Liver (tissue), 9 donors: ENCODE results near the gene SLX4. TPM values are rescaled to one million over a fixed set of nuclear protein-coding genes. Genes with fewer than 3 reads are reported as not detected.

ENCODE experiments used
- DNase-seq: peaks from one replicate; pipeline ENCODE4 v3.0.0-alpha.2; 2017; ENCODE audit warnings: low spot score
- H3K27ac ChIP-seq, 2 donors: one replicate each; pipeline ENCODE4 v1.7.0; 2013; ENCODE audit warnings: inconsistent platforms in 2 of 2, low read length in 2 of 2, control low read depth in 1 of 2, low read depth in 1 of 2, mild to moderate bottlenecking in 1 of 2
- H3K27me3 ChIP-seq, 4 donors: one replicate each; pipeline versions ENCODE4 v1.6.1 to v1.7.0; 2013; ENCODE audit warnings: low read length in 3 of 4, inconsistent platforms in 1 of 4, mild to moderate bottlenecking in 1 of 4, moderate library complexity in 1 of 4; ENCODE audit not compliant: control insufficient read depth in 4 of 4, insufficient read depth in 4 of 4
- H3K36me3 ChIP-seq, 4 donors: one replicate each; pipeline versions ENCODE4 v1.6.1 to v1.7.0; 2013; ENCODE audit warnings: low read length in 3 of 4, mild to moderate bottlenecking in 3 of 4, low read depth in 1 of 4, moderate library complexity in 1 of 4; ENCODE audit not compliant: control insufficient read depth in 4 of 4, insufficient read depth in 3 of 4
- H3K4me1 ChIP-seq, 4 donors: one replicate each; pipeline versions ENCODE4 v1.6.1 to v1.7.0; 2013; ENCODE audit warnings: low read length in 3 of 4, mild to moderate bottlenecking in 3 of 4, moderate library complexity in 1 of 4; ENCODE audit not compliant: control insufficient read depth in 4 of 4, insufficient read depth in 4 of 4
- H3K4me3 ChIP-seq, 3 donors: one replicate each; pipeline versions ENCODE4 v1.6.1 to v1.7.0; 2013; ENCODE audit warnings: low read length in 3 of 3, control low read depth in 1 of 3, low read depth in 1 of 3, mild to moderate bottlenecking in 1 of 3
- H3K9ac ChIP-seq, 2 donors: one replicate each; pipeline ENCODE4 v1.7.0; 2013; ENCODE audit warnings: low read length in 2 of 2, mild to moderate bottlenecking in 2 of 2, moderate library complexity in 2 of 2, control low read depth in 1 of 2, low read depth in 1 of 2
- H3K9me3 ChIP-seq, 4 donors: one replicate each; pipeline versions ENCODE4 v1.6.1 to v1.7.0; 2013; ENCODE audit warnings: low read length in 3 of 4; ENCODE audit not compliant: control insufficient read depth in 4 of 4
- EGR1 ChIP-seq, 2 donors: IDR thresholded peaks; 2 replicates each; pipeline ENCODE4 v1.6.1; 2016 to 2018; ENCODE audit warnings: antibody characterized with exemption in 2 of 2, low read depth in 2 of 2
- FOXA1 ChIP-seq: IDR thresholded peaks from 2 replicates; pipeline ENCODE4 v1.6.1; 2016; ENCODE audit warnings: antibody characterized with exemption
- HNF4A ChIP-seq, 2 donors: conservative IDR thresholded peaks; 2 replicates each; pipeline ENCODE4 v1.6.1; 2016; ENCODE audit warnings: antibody characterized with exemption in 2 of 2, mild to moderate bottlenecking in 2 of 2
- HNF4G ChIP-seq: IDR thresholded peaks from 2 replicates; pipeline ENCODE4 v1.6.1; 2016; ENCODE audit warnings: antibody characterized with exemption
- NR2F2 ChIP-seq: IDR thresholded peaks from 2 replicates; pipeline ENCODE4 v1.6.1; 2016; ENCODE audit warnings: antibody characterized with exemption
- RAD21 ChIP-seq, 2 donors: IDR thresholded peaks; 2 replicates each; pipeline ENCODE4 v1.6.1; 2016; ENCODE audit warnings: antibody characterized with exemption in 2 of 2, mild to moderate bottlenecking in 2 of 2
- RXRA ChIP-seq, 2 donors: IDR thresholded peaks; 2 replicates each; pipeline ENCODE4 v1.6.1; 2017 to 2018; ENCODE audit warnings: antibody characterized with exemption in 2 of 2, mild to moderate bottlenecking in 1 of 2
- SP1 ChIP-seq: IDR thresholded peaks from 2 replicates; pipeline ENCODE4 v1.6.1; 2018; ENCODE audit warnings: antibody characterized with exemption, mild to moderate bottlenecking
- TAF1 ChIP-seq: conservative IDR thresholded peaks from 2 replicates; pipeline ENCODE4 v1.6.1; 2016; ENCODE audit warnings: antibody characterized with exemption, mild to moderate bottlenecking
- WGBS: extraction: QIAGEN DNeasy Blood & Tissue Kit; methylation state at CpG from one replicate; pipeline ENCODE4 v1.1.7; 2013; 5-methylcytosine and 5-hydroxymethylcytosine counted together
- polyA plus RNA-seq, 2 donors: library from polyadenylated mRNA; stranded (reverse) in 1 of 2; unstranded in 1 of 2; fragments of 200-250 nt in 1 of 2; fragments of >200 nt in 1 of 2; fragmentation: Nextera tagmentation in 1 of 2; extraction: Ambion mirVana in 1 of 2; gene quantifications; one replicate each; pipeline versions ENCODE4 v1.2.1 to v1.2.3, GENCODE V29; 2013 to 2015
- total RNA-seq, 2 donors: library from RNA; depleted of rRNA; stranded (reverse); fragments of >200 nt; gene quantifications; one replicate each; pipeline ENCODE4 v1.2.3, GENCODE V29; 2014
- TF ChIP-seq, protein P1 (sequence below): IDR thresholded peaks from 2 replicates; pipeline ENCODE4 v1.6.1; 2016; ENCODE audit warnings: antibody characterized with exemption, mild to moderate bottlenecking
- TF ChIP-seq, protein P2 (sequence below): IDR thresholded peaks from 2 replicates; pipeline ENCODE4 v1.6.1; 2016; ENCODE audit warnings: antibody characterized with exemption
- TF ChIP-seq, protein P3 (sequence below): IDR thresholded peaks from 2 replicates; pipeline ENCODE4 v1.6.1; 2016; ENCODE audit warnings: antibody characterized with exemption
- TF ChIP-seq, protein P4 (sequence below): IDR thresholded peaks from 2 replicates; pipeline ENCODE4 v1.6.1; 2016; ENCODE audit warnings: antibody characterized with exemption
- TF ChIP-seq, protein P5 (sequence below): fragments of 150-350 bp; IDR thresholded peaks from 2 replicates; pipeline ENCODE4 v1.5.1; 2017; ENCODE audit warnings: improper control_type of control experiment, low read depth, low read length; ENCODE audit not compliant: missing input control
- donor health status: healthy.
- donor health status: healthy.
- donor health status: healthy.
- donor health status: healthy.
- donor health status: healthy.

Gene SLX4
- total and polyA plus RNA-seq, 4 donors, result 0.32 to 4.9 (median 1.3) TPM

DNA sequence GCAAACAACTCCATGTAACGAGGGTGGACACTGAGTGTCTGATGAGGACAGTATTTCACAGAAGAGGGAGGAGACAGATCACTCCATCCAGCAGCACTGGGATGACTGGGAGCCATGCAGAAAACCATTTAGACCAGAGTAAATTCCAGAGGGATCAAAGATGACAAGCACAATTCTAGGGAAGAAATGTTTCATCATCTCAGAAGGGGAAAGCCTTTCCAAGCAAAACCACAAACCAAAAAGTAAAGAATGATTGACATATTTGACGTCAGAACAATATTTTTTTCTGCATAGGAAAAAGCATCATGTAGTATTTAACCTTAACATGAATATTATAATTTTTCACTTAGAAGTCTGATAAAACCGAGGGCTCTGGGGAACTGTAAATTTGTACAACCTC is 47.8 kb upstream of the SLX4 start:
- TF ChIP-seq, protein P1, sequence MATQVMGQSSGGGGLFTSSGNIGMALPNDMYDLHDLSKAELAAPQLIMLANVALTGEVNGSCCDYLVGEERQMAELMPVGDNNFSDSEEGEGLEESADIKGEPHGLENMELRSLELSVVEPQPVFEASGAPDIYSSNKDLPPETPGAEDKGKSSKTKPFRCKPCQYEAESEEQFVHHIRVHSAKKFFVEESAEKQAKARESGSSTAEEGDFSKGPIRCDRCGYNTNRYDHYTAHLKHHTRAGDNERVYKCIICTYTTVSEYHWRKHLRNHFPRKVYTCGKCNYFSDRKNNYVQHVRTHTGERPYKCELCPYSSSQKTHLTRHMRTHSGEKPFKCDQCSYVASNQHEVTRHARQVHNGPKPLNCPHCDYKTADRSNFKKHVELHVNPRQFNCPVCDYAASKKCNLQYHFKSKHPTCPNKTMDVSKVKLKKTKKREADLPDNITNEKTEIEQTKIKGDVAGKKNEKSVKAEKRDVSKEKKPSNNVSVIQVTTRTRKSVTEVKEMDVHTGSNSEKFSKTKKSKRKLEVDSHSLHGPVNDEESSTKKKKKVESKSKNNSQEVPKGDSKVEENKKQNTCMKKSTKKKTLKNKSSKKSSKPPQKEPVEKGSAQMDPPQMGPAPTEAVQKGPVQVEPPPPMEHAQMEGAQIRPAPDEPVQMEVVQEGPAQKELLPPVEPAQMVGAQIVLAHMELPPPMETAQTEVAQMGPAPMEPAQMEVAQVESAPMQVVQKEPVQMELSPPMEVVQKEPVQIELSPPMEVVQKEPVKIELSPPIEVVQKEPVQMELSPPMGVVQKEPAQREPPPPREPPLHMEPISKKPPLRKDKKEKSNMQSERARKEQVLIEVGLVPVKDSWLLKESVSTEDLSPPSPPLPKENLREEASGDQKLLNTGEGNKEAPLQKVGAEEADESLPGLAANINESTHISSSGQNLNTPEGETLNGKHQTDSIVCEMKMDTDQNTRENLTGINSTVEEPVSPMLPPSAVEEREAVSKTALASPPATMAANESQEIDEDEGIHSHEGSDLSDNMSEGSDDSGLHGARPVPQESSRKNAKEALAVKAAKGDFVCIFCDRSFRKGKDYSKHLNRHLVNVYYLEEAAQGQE, result no peak
- TF ChIP-seq, protein P2, sequence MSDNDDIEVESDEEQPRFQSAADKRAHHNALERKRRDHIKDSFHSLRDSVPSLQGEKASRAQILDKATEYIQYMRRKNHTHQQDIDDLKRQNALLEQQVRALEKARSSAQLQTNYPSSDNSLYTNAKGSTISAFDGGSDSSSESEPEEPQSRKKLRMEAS, result no peak
- TF ChIP-seq RXRA (IDR thresholded peaks at IDR 0.05), result no peak
- TF ChIP-seq, protein P3, sequence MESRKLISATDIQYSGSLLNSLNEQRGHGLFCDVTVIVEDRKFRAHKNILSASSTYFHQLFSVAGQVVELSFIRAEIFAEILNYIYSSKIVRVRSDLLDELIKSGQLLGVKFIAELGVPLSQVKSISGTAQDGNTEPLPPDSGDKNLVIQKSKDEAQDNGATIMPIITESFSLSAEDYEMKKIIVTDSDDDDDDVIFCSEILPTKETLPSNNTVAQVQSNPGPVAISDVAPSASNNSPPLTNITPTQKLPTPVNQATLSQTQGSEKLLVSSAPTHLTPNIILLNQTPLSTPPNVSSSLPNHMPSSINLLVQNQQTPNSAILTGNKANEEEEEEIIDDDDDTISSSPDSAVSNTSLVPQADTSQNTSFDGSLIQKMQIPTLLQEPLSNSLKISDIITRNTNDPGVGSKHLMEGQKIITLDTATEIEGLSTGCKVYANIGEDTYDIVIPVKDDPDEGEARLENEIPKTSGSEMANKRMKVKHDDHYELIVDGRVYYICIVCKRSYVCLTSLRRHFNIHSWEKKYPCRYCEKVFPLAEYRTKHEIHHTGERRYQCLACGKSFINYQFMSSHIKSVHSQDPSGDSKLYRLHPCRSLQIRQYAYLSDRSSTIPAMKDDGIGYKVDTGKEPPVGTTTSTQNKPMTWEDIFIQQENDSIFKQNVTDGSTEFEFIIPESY, result no peak
- TF ChIP-seq, protein P4, sequence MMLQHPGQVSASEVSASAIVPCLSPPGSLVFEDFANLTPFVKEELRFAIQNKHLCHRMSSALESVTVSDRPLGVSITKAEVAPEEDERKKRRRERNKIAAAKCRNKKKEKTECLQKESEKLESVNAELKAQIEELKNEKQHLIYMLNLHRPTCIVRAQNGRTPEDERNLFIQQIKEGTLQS, result no peak
- TF ChIP-seq RAD21 (IDR thresholded peaks at IDR 0.05), result no peak
- no peak for TF ChIP-seq NR2F2
- TF ChIP-seq FOXA1, result no peak
- TF ChIP-seq HNF4G, result no peak
- TF ChIP-seq, protein P5, sequence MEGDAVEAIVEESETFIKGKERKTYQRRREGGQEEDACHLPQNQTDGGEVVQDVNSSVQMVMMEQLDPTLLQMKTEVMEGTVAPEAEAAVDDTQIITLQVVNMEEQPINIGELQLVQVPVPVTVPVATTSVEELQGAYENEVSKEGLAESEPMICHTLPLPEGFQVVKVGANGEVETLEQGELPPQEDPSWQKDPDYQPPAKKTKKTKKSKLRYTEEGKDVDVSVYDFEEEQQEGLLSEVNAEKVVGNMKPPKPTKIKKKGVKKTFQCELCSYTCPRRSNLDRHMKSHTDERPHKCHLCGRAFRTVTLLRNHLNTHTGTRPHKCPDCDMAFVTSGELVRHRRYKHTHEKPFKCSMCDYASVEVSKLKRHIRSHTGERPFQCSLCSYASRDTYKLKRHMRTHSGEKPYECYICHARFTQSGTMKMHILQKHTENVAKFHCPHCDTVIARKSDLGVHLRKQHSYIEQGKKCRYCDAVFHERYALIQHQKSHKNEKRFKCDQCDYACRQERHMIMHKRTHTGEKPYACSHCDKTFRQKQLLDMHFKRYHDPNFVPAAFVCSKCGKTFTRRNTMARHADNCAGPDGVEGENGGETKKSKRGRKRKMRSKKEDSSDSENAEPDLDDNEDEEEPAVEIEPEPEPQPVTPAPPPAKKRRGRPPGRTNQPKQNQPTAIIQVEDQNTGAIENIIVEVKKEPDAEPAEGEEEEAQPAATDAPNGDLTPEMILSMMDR, result no peak
- no peak for TF ChIP-seq HNF4A (conservative IDR thresholded peaks at IDR 0.05)
- no peak for TF ChIP-seq TAF1
- TF ChIP-seq SP1, result no peak
- no peak for TF ChIP-seq EGR1 (IDR thresholded peaks at IDR 0.05; ENCODE audit: low read depth in 2 of 2)
- H3K9ac ChIP-seq, result no peak overlapping the region
- H3K9me3 ChIP-seq, result no peaks in the 10 kb centered on the region
- H3K27me3 ChIP-seq, result no peaks in the 10 kb centered on the region
- 84% methylated on average over 3 of the region's 3 CpGs for WGBS
- no peak overlapping the region for H3K27ac ChIP-seq
- no peaks in the 10 kb centered on the region for H3K4me1 ChIP-seq
- DNase-seq, result no peak
- H3K4me3 ChIP-seq, result no peak overlapping the region
- H3K36me3 ChIP-seq, result peaks cover 27 to 75% (median 37%) of the 10 kb centered on the region in 4 donors
